ENCODE data around the gene FOS. TPM values are rescaled to one million over a fixed set of nuclear protein-coding genes. Genes with fewer than 3 reads are reported as not detected.

Gene FOS
- total and polyA plus RNA-seq, 2 of the 13 experiments (the other 11 are each of a cell fraction or from before 2014, with no cell fraction given): 15.9 to 24.2 TPM

DNA sequence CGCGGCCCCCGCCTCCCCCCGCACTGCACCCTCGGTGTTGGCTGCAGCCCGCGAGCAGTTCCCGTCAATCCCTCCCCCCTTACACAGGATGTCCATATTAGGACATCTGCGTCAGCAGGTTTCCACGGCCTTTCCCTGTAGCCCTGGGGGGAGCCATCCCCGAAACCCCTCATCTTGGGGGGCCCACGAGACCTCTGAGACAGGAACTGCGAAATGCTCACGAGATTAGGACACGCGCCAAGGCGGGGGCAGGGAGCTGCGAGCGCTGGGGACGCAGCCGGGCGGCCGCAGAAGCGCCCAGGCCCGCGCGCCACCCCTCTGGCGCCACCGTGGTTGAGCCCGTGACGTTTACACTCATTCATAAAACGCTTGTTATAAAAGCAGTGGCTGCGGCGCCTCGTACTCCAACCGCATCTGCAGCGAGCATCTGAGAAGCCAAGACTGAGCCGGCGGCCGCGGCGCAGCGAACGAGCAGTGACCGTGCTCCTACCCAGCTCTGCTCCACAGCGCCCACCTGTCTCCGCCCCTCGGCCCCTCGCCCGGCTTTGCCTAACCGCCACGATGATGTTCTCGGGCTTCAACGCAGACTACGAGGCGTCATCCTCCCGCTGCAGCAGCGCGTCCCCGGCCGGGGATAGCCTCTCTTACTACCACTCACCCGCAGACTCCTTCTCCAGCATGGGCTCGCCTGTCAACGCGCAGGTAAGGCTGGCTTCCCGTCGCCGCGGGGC is at the start of gene FOS (continued):
- TF ChIP-seq, protein P1, sequence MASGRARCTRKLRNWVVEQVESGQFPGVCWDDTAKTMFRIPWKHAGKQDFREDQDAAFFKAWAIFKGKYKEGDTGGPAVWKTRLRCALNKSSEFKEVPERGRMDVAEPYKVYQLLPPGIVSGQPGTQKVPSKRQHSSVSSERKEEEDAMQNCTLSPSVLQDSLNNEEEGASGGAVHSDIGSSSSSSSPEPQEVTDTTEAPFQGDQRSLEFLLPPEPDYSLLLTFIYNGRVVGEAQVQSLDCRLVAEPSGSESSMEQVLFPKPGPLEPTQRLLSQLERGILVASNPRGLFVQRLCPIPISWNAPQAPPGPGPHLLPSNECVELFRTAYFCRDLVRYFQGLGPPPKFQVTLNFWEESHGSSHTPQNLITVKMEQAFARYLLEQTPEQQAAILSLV (CRISPR knock-in tag; IDR thresholded peaks at IDR 0.05; ENCODE audit: borderline replicate concordance): peak; percentile 62; the same call in 1 of the 2 replicates
- TF ChIP-seq POLR2G (IDR thresholded peaks at IDR 0.05; ENCODE audit: low read depth, low read length): peak; percentile 99
- TF ChIP-seq, protein P2, sequence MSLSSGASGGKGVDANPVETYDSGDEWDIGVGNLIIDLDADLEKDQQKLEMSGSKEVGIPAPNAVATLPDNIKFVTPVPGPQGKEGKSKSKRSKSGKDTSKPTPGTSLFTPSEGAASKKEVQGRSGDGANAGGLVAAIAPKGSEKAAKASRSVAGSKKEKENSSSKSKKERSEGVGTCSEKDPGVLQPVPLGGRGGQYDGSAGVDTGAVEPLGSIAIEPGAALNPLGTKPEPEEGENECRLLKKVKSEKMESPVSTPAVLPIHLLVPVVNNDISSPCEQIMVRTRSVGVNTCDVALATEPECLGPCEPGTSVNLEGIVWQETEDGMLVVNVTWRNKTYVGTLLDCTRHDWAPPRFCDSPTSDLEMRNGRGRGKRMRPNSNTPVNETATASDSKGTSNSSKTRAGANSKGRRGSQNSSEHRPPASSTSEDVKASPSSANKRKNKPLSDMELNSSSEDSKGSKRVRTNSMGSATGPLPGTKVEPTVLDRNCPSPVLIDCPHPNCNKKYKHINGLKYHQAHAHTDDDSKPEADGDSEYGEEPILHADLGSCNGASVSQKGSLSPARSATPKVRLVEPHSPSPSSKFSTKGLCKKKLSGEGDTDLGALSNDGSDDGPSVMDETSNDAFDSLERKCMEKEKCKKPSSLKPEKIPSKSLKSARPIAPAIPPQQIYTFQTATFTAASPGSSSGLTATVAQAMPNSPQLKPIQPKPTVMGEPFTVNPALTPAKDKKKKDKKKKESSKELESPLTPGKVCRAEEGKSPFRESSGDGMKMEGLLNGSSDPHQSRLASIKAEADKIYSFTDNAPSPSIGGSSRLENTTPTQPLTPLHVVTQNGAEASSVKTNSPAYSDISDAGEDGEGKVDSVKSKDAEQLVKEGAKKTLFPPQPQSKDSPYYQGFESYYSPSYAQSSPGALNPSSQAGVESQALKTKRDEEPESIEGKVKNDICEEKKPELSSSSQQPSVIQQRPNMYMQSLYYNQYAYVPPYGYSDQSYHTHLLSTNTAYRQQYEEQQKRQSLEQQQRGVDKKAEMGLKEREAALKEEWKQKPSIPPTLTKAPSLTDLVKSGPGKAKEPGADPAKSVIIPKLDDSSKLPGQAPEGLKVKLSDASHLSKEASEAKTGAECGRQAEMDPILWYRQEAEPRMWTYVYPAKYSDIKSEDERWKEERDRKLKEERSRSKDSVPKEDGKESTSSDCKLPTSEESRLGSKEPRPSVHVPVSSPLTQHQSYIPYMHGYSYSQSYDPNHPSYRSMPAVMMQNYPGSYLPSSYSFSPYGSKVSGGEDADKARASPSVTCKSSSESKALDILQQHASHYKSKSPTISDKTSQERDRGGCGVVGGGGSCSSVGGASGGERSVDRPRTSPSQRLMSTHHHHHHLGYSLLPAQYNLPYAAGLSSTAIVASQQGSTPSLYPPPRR (CRISPR knock-in tag; IDR thresholded peaks at IDR 0.05; ENCODE audit: borderline replicate concordance): peak; percentile 40; the same call in 1 of the 2 replicates
- TF ChIP-seq RNF2 (conservative IDR thresholded peaks at IDR 0.05; ENCODE audit: low read depth): peak; percentile 86; the same call in 1 of the 2 replicates
- 0 out of 2 replicates have a peak, but pooled peaks have one; percentile 77 for TF ChIP-seq ZSCAN12 (CRISPR knock-in tag; IDR thresholded peaks at IDR 0.05)
- TF ChIP-seq ZNF570 (CRISPR knock-in tag; IDR thresholded peaks at IDR 0.05; ENCODE audit: borderline replicate concordance): no peak
- TF ChIP-seq ZSCAN25 (CRISPR knock-in tag; IDR thresholded peaks at IDR 0.05): peak; percentile 17; the same call in 1 of the 2 replicates
- TF ChIP-seq ZFP37 (CRISPR knock-in tag; IDR thresholded peaks at IDR 0.05; ENCODE audit: borderline replicate concordance): peak; percentile 79
- peak; percentile 88; the same call in 1 of the 2 replicates for TF ChIP-seq ZNF607 (CRISPR knock-in tag; IDR thresholded peaks at IDR 0.05; ENCODE audit: borderline replicate concordance)
- peak; percentile 60; the same call in 1 of the 2 replicates for TF ChIP-seq ZNF230 (CRISPR knock-in tag; IDR thresholded peaks at IDR 0.05)
- TF ChIP-seq, protein P3, sequence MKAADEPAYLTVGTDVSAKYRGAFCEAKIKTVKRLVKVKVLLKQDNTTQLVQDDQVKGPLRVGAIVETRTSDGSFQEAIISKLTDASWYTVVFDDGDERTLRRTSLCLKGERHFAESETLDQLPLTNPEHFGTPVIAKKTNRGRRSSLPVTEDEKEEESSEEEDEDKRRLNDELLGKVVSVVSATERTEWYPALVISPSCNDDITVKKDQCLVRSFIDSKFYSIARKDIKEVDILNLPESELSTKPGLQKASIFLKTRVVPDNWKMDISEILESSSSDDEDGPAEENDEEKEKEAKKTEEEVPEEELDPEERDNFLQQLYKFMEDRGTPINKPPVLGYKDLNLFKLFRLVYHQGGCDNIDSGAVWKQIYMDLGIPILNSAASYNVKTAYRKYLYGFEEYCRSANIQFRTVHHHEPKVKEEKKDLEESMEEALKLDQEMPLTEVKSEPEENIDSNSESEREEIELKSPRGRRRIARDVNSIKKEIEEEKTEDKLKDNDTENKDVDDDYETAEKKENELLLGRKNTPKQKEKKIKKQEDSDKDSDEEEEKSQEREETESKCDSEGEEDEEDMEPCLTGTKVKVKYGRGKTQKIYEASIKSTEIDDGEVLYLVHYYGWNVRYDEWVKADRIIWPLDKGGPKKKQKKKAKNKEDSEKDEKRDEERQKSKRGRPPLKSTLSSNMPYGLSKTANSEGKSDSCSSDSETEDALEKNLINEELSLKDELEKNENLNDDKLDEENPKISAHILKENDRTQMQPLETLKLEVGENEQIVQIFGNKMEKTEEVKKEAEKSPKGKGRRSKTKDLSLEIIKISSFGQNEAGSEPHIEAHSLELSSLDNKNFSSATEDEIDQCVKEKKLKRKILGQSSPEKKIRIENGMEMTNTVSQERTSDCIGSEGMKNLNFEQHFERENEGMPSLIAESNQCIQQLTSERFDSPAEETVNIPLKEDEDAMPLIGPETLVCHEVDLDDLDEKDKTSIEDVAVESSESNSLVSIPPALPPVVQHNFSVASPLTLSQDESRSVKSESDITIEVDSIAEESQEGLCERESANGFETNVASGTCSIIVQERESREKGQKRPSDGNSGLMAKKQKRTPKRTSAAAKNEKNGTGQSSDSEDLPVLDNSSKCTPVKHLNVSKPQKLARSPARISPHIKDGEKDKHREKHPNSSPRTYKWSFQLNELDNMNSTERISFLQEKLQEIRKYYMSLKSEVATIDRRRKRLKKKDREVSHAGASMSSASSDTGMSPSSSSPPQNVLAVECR (CRISPR knock-in tag; IDR thresholded peaks at IDR 0.05; ENCODE audit: borderline replicate concordance): peak; percentile 92
- TF ChIP-seq, protein P4, sequence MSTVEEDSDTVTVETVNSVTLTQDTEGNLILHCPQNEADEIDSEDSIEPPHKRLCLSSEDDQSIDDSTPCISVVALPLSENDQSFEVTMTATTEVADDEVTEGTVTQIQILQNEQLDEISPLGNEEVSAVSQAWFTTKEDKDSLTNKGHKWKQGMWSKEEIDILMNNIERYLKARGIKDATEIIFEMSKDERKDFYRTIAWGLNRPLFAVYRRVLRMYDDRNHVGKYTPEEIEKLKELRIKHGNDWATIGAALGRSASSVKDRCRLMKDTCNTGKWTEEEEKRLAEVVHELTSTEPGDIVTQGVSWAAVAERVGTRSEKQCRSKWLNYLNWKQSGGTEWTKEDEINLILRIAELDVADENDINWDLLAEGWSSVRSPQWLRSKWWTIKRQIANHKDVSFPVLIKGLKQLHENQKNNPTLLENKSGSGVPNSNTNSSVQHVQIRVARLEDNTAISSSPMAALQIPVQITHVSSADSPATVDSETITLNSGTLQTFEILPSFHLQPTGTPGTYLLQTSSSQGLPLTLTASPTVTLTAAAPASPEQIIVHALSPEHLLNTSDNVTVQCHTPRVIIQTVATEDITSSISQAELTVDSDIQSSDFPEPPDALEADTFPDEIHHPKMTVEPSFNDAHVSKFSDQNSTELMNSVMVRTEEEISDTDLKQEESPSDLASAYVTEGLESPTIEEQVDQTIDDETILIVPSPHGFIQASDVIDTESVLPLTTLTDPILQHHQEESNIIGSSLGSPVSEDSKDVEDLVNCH (CRISPR knock-in tag; IDR thresholded peaks at IDR 0.05): no peak
- TF ChIP-seq CC2D1A (CRISPR knock-in tag; IDR thresholded peaks at IDR 0.05): no peak
- 0 out of 2 replicates have a peak, but pooled peaks have one; percentile 25 for TF ChIP-seq ZNF12 (CRISPR knock-in tag; IDR thresholded peaks at IDR 0.05)
- peak; percentile 63; the same call in 1 of the 2 replicates for TF ChIP-seq FOXC1 (CRISPR knock-in tag; IDR thresholded peaks at IDR 0.05; ENCODE audit: borderline replicate concordance)
